ENCODE results near the gene SPOCK1.

DNA sequence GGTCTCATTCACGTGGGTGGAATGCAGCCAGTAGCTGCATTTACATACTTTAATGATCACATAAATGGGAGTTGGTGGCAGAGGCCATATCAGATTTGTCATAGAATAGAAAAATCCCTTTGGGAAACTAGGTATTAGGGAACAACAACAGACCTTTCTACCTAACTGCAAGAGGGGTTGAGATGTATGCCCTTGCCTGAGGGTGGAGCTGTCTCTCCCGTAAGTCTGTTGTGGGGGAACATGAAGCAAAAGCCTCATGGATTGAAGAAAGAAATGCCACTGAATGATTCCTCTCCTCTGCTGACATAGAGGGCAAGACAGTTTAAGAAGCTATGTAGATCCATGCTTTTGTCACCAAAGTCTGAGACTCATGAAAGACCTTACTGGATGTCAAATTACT is 461.3 kb downstream of the SPOCK1 start:
- no peak for TF ChIP-seq POLR2A (IDR thresholded peaks at IDR 0.05)
- TF ChIP-seq, protein P1, sequence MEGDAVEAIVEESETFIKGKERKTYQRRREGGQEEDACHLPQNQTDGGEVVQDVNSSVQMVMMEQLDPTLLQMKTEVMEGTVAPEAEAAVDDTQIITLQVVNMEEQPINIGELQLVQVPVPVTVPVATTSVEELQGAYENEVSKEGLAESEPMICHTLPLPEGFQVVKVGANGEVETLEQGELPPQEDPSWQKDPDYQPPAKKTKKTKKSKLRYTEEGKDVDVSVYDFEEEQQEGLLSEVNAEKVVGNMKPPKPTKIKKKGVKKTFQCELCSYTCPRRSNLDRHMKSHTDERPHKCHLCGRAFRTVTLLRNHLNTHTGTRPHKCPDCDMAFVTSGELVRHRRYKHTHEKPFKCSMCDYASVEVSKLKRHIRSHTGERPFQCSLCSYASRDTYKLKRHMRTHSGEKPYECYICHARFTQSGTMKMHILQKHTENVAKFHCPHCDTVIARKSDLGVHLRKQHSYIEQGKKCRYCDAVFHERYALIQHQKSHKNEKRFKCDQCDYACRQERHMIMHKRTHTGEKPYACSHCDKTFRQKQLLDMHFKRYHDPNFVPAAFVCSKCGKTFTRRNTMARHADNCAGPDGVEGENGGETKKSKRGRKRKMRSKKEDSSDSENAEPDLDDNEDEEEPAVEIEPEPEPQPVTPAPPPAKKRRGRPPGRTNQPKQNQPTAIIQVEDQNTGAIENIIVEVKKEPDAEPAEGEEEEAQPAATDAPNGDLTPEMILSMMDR (IDR thresholded peaks at IDR 0.05): no peak
